PC-3 (cell line): ENCODE results near the gene KIAA1549.

Experiments used
- EZH2phosphoT487 ChIP-seq: fragments of 300-600 bp; sonication (generic); IDR thresholded peaks from 2 replicates; pipeline ENCODE4 v1.6.1; 2018; ENCODE audit warnings: mild to moderate bottlenecking, antibody characterized with exemption, low read length, borderline replicate concordance
- TF ChIP-seq, protein P1 (sequence below): fragments of 300-600 bp; sonication (generic); conservative IDR thresholded peaks from 2 replicates; pipeline ENCODE4 v1.5.1; 2017; ENCODE audit warnings: antibody characterized with exemption, low read depth, mild to moderate bottlenecking, low read length

- TF ChIP-seq, protein P1, sequence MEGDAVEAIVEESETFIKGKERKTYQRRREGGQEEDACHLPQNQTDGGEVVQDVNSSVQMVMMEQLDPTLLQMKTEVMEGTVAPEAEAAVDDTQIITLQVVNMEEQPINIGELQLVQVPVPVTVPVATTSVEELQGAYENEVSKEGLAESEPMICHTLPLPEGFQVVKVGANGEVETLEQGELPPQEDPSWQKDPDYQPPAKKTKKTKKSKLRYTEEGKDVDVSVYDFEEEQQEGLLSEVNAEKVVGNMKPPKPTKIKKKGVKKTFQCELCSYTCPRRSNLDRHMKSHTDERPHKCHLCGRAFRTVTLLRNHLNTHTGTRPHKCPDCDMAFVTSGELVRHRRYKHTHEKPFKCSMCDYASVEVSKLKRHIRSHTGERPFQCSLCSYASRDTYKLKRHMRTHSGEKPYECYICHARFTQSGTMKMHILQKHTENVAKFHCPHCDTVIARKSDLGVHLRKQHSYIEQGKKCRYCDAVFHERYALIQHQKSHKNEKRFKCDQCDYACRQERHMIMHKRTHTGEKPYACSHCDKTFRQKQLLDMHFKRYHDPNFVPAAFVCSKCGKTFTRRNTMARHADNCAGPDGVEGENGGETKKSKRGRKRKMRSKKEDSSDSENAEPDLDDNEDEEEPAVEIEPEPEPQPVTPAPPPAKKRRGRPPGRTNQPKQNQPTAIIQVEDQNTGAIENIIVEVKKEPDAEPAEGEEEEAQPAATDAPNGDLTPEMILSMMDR: no peak
- no peak for TF ChIP-seq EZH2phosphoT487
Observed at GRCh38 chr7:138937484-138937883, 43.7 kb downstream of the KIAA1549 start.
